ENCODE data around the gene POLR2C. TPM values are rescaled to one million over a fixed set of nuclear protein-coding genes. Genes with fewer than 3 reads are reported as not detected.

POLR2C gene
- total RNA-seq, 2 donors from 2014 or later, result 72.0 to 88.3 TPM

DNA sequence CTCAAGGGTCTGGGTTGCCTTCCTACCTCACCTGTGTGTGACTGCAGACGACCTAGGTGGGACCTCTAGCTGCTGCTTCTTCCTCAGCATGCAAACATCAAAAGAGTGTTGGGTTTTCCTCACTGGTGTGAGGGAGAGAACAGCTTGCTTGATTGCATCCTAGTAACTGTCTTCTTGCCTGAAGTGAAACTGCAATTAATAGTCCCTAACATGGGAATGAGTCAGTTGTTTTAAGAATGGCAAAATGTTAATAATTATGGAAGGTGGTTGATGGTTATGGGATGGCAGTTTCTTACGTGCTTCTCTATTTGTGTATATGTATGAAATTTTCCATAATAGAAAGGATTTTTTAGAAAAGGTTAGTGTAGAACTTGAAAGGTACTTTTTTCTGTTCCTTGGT, 5.9 kb downstream of the POLR2C start:
- Mint-ChIP-seq H3K4me3 (no peak overlapping the region), H3K9me3 (no peaks in the 10 kb centered on the region), H3K27me3 (ENCODE audit: insufficient read depth) (no peaks in the 10 kb centered on the region), H3K27ac (no peak overlapping the region), H3K4me1 (peaks cover 24% of the 10 kb centered on the region), H3K36me3 (ENCODE audit: low read depth) (peaks cover 73% of the 10 kb centered on the region)
- H3K9ac ChIP-seq (ENCODE audit: extremely low read depth, low read length, poor library complexity, severe bottlenecking), result no peak overlapping the region
- no peak overlapping the region for H3K4me3 ChIP-seq (ENCODE audit: low read length)
- TF ChIP-seq, protein P1, sequence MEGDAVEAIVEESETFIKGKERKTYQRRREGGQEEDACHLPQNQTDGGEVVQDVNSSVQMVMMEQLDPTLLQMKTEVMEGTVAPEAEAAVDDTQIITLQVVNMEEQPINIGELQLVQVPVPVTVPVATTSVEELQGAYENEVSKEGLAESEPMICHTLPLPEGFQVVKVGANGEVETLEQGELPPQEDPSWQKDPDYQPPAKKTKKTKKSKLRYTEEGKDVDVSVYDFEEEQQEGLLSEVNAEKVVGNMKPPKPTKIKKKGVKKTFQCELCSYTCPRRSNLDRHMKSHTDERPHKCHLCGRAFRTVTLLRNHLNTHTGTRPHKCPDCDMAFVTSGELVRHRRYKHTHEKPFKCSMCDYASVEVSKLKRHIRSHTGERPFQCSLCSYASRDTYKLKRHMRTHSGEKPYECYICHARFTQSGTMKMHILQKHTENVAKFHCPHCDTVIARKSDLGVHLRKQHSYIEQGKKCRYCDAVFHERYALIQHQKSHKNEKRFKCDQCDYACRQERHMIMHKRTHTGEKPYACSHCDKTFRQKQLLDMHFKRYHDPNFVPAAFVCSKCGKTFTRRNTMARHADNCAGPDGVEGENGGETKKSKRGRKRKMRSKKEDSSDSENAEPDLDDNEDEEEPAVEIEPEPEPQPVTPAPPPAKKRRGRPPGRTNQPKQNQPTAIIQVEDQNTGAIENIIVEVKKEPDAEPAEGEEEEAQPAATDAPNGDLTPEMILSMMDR (conservative IDR thresholded peaks at IDR 0.05), result no peak
- no peaks in the 10 kb centered on the region for H3K9me3 ChIP-seq (ENCODE audit: control insufficient read depth, low read length)
- H3K36me3 ChIP-seq (ENCODE audit: control insufficient read depth, insufficient read depth, low read length), result peaks cover 81% of the 10 kb centered on the region
- no peak overlapping the region for H3K27ac ChIP-seq (ENCODE audit: low read depth, low read length)
- no peak for DNase-seq
- 98 to 100% methylated on average over 2 of the region's 2 CpGs for WGBS, 2 experiments (ENCODE audit: insufficient coverage in 1 of 2, insufficient read length in 1 of 2)
- H3K4me1 ChIP-seq (ENCODE audit: control insufficient read depth, insufficient read depth, low read length), result peaks cover 13% of the 10 kb centered on the region
- no peaks in the 10 kb centered on the region for H3K27me3 ChIP-seq (ENCODE audit: control insufficient read depth, insufficient read depth, low read length, poor library complexity, severe bottlenecking)

DNA sequence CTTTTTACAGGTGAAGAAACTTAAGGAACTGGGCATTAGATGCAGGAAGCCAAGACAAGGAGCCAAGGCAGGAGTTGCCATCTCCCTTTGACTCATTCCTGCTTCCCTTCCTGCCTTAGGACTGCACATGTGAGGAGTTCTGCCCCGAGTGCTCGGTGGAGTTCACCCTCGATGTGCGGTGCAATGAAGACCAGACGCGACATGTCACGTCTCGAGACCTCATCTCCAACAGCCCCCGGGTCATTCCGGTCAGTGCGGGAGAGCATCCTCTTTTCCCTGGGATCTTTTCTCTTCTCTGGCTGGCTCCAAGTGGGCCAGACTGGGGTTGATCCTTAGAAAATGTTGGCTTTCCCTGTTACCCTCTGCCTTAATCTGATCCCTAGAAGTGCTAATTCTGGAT, 6.6 kb downstream of the POLR2C start:
- WGBS, 2 experiments (ENCODE audit: insufficient coverage in 1 of 2, insufficient read length in 1 of 2), result 94 to 96% methylated on average over 11 of the region's 11 CpGs
- H3K4me1 Mint-ChIP-seq, result peaks cover 24% of the 10 kb centered on the region

DNA sequence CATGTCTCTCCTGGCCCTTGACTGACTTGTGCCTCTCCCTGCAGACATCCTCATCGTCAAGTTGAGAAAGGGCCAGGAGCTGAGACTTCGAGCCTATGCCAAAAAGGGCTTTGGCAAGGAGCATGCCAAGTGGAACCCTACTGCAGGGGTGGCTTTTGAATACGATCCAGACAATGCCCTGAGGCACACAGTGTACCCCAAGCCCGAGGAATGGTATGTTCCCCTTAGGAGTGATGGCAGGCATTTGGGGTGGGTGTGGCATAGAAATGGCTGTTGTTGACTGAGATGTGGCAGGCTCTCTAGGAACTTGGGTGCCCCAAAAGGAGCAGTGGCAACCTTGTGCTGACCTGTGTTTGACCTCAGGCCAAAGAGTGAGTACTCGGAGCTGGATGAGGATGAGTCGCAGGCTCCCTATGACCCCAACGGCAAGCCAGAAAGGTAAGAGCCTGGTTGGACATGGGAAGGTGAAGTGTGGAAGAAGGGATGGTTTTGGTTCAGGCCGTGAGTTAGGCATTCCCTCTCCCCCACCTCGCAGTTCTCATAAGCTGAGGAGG, 7.5 kb downstream of the POLR2C start:
- peaks cover 61% of the 10 kb centered on the region for H3K36me3 Mint-ChIP-seq (ENCODE audit: low read depth)
- no peaks in the 10 kb centered on the region for H3K9me3 ChIP-seq (ENCODE audit: control insufficient read depth, low read length)
- no peak overlapping the region for H3K4me3 ChIP-seq (ENCODE audit: low read length)
- no peak overlapping the region for H3K9ac ChIP-seq (ENCODE audit: extremely low read depth, low read length, poor library complexity, severe bottlenecking)
- DNase-seq, result no peak
- H3K4me1 Mint-ChIP-seq, result peaks cover 24% of the 10 kb centered on the region
- no peaks in the 10 kb centered on the region for H3K9me3 Mint-ChIP-seq
- no peak overlapping the region for H3K27ac Mint-ChIP-seq
- H3K27ac ChIP-seq (ENCODE audit: low read depth, low read length), result no peak overlapping the region
- H3K27me3 Mint-ChIP-seq (ENCODE audit: insufficient read depth), result no peaks in the 10 kb centered on the region
- peaks cover 13% of the 10 kb centered on the region for H3K4me1 ChIP-seq (ENCODE audit: control insufficient read depth, insufficient read depth, low read length)
- no peaks in the 10 kb centered on the region for H3K27me3 ChIP-seq (ENCODE audit: control insufficient read depth, insufficient read depth, low read length, poor library complexity, severe bottlenecking)
- 90 to 95% methylated on average over 5 to 9 of the region's 9 CpGs for WGBS, 2 experiments (ENCODE audit: insufficient coverage in 1 of 2, insufficient read length in 1 of 2)
- H3K36me3 ChIP-seq (ENCODE audit: control insufficient read depth, insufficient read depth, low read length), result peaks cover 78% of the 10 kb centered on the region
- no peak overlapping the region for H3K4me3 Mint-ChIP-seq
- TF ChIP-seq, protein P1 (conservative IDR thresholded peaks at IDR 0.05), result no peak

More for the DNA sequence above, 6.6 kb downstream of the POLR2C start:
- Histone ChIP-seq H3K4me3 (ENCODE audit: low read length) (no peak overlapping the region), H3K27me3 (ENCODE audit: control insufficient read depth, insufficient read depth, low read length, poor library complexity, severe bottlenecking) (no peaks in the 10 kb centered on the region), H3K4me1 (ENCODE audit: control insufficient read depth, insufficient read depth, low read length) (peaks cover 13% of the 10 kb centered on the region), H3K9me3 (ENCODE audit: control insufficient read depth, low read length) (no peaks in the 10 kb centered on the region), H3K9ac (ENCODE audit: extremely low read depth, low read length, poor library complexity, severe bottlenecking) (no peak overlapping the region), H3K27ac (ENCODE audit: low read depth, low read length) (no peak overlapping the region), H3K36me3 (ENCODE audit: control insufficient read depth, insufficient read depth, low read length) (peaks cover 79% of the 10 kb centered on the region)
- H3K36me3 Mint-ChIP-seq (ENCODE audit: low read depth), result peaks cover 66% of the 10 kb centered on the region
- TF ChIP-seq, protein P1 (conservative IDR thresholded peaks at IDR 0.05), result no peak
- H3K4me3 Mint-ChIP-seq, result no peak overlapping the region
- no peaks in the 10 kb centered on the region for H3K9me3 Mint-ChIP-seq
- no peaks in the 10 kb centered on the region for H3K27me3 Mint-ChIP-seq (ENCODE audit: insufficient read depth)
- DNase-seq, result no peak
- H3K27ac Mint-ChIP-seq, result no peak overlapping the region

Measured in endodermal cell (in vitro differentiated cells).